Endodermal cell (in vitro differentiated cells): Measurements from ENCODE around the gene MYOT. TPM values are rescaled to one million over a fixed set of nuclear protein-coding genes. Genes with fewer than 3 reads are reported as not detected.
"Not testable (repeated sequence)": the region's sequence is repeated elsewhere in the genome, so short reads cannot be mapped to it uniquely, and the experiment has no call there.

ENCODE experiments used
- DNase-seq: peaks from one replicate; pipeline ENCODE4 v3.0.0-alpha.2; 2017
- H3K27ac ChIP-seq: 2 replicates; pipeline ENCODE4 v1.5.1; 2013; ENCODE audit warnings: mild to moderate bottlenecking, low read depth, low read length, moderate library complexity
- H3K27me3 ChIP-seq: 2 replicates; pipeline ENCODE4 v1.6.1; 2013; ENCODE audit warnings: mild to moderate bottlenecking, low read length, moderate library complexity; ENCODE audit not compliant: insufficient read depth, control insufficient read depth, poor library complexity, severe bottlenecking
- H3K36me3 ChIP-seq: 2 replicates; pipeline ENCODE4 v1.7.0; 2013; ENCODE audit warnings: mild to moderate bottlenecking, low read length, moderate library complexity; ENCODE audit not compliant: control insufficient read depth, insufficient read depth
- H3K4me1 ChIP-seq: one replicate; pipeline ENCODE4 v1.7.0; 2013; ENCODE audit warnings: low read length; ENCODE audit not compliant: control insufficient read depth, insufficient read depth
- H3K4me3 ChIP-seq: 2 replicates; pipeline ENCODE4 v1.5.1; 2013; ENCODE audit warnings: mild to moderate bottlenecking, low read length, moderate library complexity
- H3K9ac ChIP-seq: 2 replicates; pipeline ENCODE4 v1.6.1; 2013; ENCODE audit warnings: mild to moderate bottlenecking, low read length, moderate library complexity; ENCODE audit not compliant: poor library complexity, severe bottlenecking; ENCODE audit errors: extremely low read depth
- H3K9me3 ChIP-seq: 2 replicates; pipeline ENCODE4 v1.6.1; 2013; ENCODE audit warnings: mild to moderate bottlenecking, low read length, moderate library complexity; ENCODE audit not compliant: control insufficient read depth
- H3K27ac Mint-ChIP-seq: 2 replicates; pipeline ENCODE4 v1.8.0; 2020; ENCODE audit warnings: mixed read lengths
- H3K27me3 Mint-ChIP-seq: 2 replicates; pipeline ENCODE4 v1.8.0; 2021; ENCODE audit warnings: mild to moderate bottlenecking, mixed read lengths; ENCODE audit not compliant: insufficient read depth
- H3K36me3 Mint-ChIP-seq: 2 replicates; pipeline ENCODE4 v1.8.0; 2020; ENCODE audit warnings: low read depth, mixed read lengths
- H3K4me1 Mint-ChIP-seq: 2 replicates; pipeline ENCODE4 v1.8.0; 2020; ENCODE audit warnings: mixed read lengths
- H3K4me3 Mint-ChIP-seq: 2 replicates; pipeline ENCODE4 v1.8.0; 2020; ENCODE audit warnings: mild to moderate bottlenecking, moderate library complexity, mixed read lengths
- H3K9me3 Mint-ChIP-seq: 2 replicates; pipeline ENCODE4 v1.8.0; 2020; ENCODE audit warnings: mild to moderate bottlenecking, mixed read lengths
- WGBS, 2 experiments: methylation state at CpG; one replicate each; pipeline versions ENCODE4 v1.1.5 to v1.1.7; 2013; ENCODE audit warnings: missing lambda C conversion rate in 2 of 2, mixed read lengths in 1 of 2; ENCODE audit not compliant: insufficient coverage in 1 of 2, insufficient read length in 1 of 2; 5-methylcytosine and 5-hydroxymethylcytosine counted together
- total RNA-seq, 2 donors: library from RNA; stranded (reverse); fragmentation: NEBNext Ultra II Directional in 1 of 2; extraction: Animal tissue kit (Norgen Biotek cat#: 25700) in 1 of 2; gene quantifications; 2 replicates in 1 of 2; 3 replicates in 1 of 2; pipeline ENCODE4 v1.2.1, GENCODE V29; 2021
- TF ChIP-seq, protein P1 (sequence below): fragments of 200-600 bp; sonication (generic); conservative IDR thresholded peaks from 2 replicates; pipeline ENCODE4 v1.5.0; 2021; ENCODE audit warnings: antibody characterized with exemption, mild to moderate bottlenecking

Gene MYOT
- total RNA-seq, 2 donors from 2014 or later, result not detected

- H3K9me3 Mint-ChIP-seq, result no peaks in the 10 kb centered on the region
- H3K4me3 ChIP-seq, result no peak overlapping the region
- H3K27me3 ChIP-seq, result no peaks in the 10 kb centered on the region
- H3K4me3 Mint-ChIP-seq, result no peak overlapping the region
- no peaks in the 10 kb centered on the region for H3K36me3 ChIP-seq
- H3K4me1 ChIP-seq, result no peaks in the 10 kb centered on the region
- H3K36me3 Mint-ChIP-seq, result no peaks in the 10 kb centered on the region
- H3K9ac ChIP-seq, result no peak overlapping the region
- peaks cover 4% of the 10 kb centered on the region for H3K4me1 Mint-ChIP-seq
- 90 to 100% methylated on average over 2 to 4 of the region's 4 CpGs for WGBS, 2 experiments
- no peaks in the 10 kb centered on the region for H3K27me3 Mint-ChIP-seq
- no peak overlapping the region for H3K27ac ChIP-seq
- no peaks in the 10 kb centered on the region for H3K9me3 ChIP-seq
- TF ChIP-seq, protein P1, sequence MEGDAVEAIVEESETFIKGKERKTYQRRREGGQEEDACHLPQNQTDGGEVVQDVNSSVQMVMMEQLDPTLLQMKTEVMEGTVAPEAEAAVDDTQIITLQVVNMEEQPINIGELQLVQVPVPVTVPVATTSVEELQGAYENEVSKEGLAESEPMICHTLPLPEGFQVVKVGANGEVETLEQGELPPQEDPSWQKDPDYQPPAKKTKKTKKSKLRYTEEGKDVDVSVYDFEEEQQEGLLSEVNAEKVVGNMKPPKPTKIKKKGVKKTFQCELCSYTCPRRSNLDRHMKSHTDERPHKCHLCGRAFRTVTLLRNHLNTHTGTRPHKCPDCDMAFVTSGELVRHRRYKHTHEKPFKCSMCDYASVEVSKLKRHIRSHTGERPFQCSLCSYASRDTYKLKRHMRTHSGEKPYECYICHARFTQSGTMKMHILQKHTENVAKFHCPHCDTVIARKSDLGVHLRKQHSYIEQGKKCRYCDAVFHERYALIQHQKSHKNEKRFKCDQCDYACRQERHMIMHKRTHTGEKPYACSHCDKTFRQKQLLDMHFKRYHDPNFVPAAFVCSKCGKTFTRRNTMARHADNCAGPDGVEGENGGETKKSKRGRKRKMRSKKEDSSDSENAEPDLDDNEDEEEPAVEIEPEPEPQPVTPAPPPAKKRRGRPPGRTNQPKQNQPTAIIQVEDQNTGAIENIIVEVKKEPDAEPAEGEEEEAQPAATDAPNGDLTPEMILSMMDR, result no peak
- no peak overlapping the region for H3K27ac Mint-ChIP-seq
- no peak for DNase-seq
These were observed 23.9 kb upstream of the MYOT start for GRCh38 chr5:137843676-137844299.

GRCh38 chr5:137845472-137845871 is 22.2 kb upstream of the MYOT start:
- no peaks in the 10 kb centered on the region for H3K27me3 Mint-ChIP-seq
- TF ChIP-seq, protein P1, result no peak
- H3K4me1 Mint-ChIP-seq, result no peaks in the 10 kb centered on the region
- no peaks in the 10 kb centered on the region for H3K36me3 Mint-ChIP-seq
- no peak overlapping the region for H3K4me3 Mint-ChIP-seq
- no peak overlapping the region for H3K27ac ChIP-seq
- no peak for DNase-seq
- H3K9ac ChIP-seq, result no peak overlapping the region
- no peaks in the 10 kb centered on the region for H3K4me1 ChIP-seq
- H3K27ac Mint-ChIP-seq, result no peak overlapping the region
- H3K4me3 ChIP-seq, result no peak overlapping the region
- H3K27me3 ChIP-seq, result no peaks in the 10 kb centered on the region
- no peaks in the 10 kb centered on the region for H3K36me3 ChIP-seq
- H3K9me3 Mint-ChIP-seq, result no peaks in the 10 kb centered on the region
- H3K9me3 ChIP-seq, result no peaks in the 10 kb centered on the region

GRCh38 chr5:137847687-137848086 is 20.0 kb upstream of the MYOT start:
- TF ChIP-seq, protein P1, result no peak
- Histone ChIP-seq H3K4me1 (no peaks in the 10 kb centered on the region), H3K27me3 (no peaks in the 10 kb centered on the region), H3K4me3 (no peak overlapping the region), H3K9me3 (no peaks in the 10 kb centered on the region), H3K36me3 (no peaks in the 10 kb centered on the region), H3K9ac (no peak overlapping the region), H3K27ac (no peak overlapping the region)
- H3K4me3 Mint-ChIP-seq, result no peak overlapping the region
- H3K4me1 Mint-ChIP-seq, result no peaks in the 10 kb centered on the region
- DNase-seq, result no peak
- no peaks in the 10 kb centered on the region for H3K9me3 Mint-ChIP-seq
- no peaks in the 10 kb centered on the region for H3K27me3 Mint-ChIP-seq
- H3K27ac Mint-ChIP-seq, result no peak overlapping the region
- WGBS, 2 experiments, result 94 to 100% methylated on average over 5 to 6 of the region's 6 CpGs
- no peaks in the 10 kb centered on the region for H3K36me3 Mint-ChIP-seq

GRCh38 chr5:137853165-137853564 is 14.5 kb upstream of the MYOT start:
- H3K36me3 Mint-ChIP-seq, H3K27me3 ChIP-seq, H3K4me3 ChIP-seq, H3K27ac Mint-ChIP-seq, H3K4me1 Mint-ChIP-seq, H3K27me3 Mint-ChIP-seq, H3K9ac ChIP-seq, H3K4me1 ChIP-seq, H3K27ac ChIP-seq, DNase-seq, H3K9me3 Mint-ChIP-seq, H3K9me3 ChIP-seq, H3K36me3 ChIP-seq, H3K4me3 Mint-ChIP-seq: not testable (repeated sequence)
